IPS DF 6.9 (cell line): ENCODE results near the gene NRXN2.
A peak's percentile ranks its signal among the peaks of the same experiment; 100 is the strongest.

Experiments
- DNase-seq: peaks from one replicate; pipeline ENCODE4 v3.0.0-alpha.2; 2013; ENCODE audit warnings: low read depth, low spot score
- H3K27ac ChIP-seq: one replicate; pipeline ENCODE4 v1.5.1; 2013; ENCODE audit warnings: low read length, control low read depth
- H3K27me3 ChIP-seq: 2 replicates; pipeline ENCODE4 v1.6.1; 2013; ENCODE audit warnings: mild to moderate bottlenecking, low read length; ENCODE audit not compliant: control insufficient read depth, insufficient read depth
- H3K36me3 ChIP-seq: 2 replicates; pipeline ENCODE4 v1.6.1; 2013; ENCODE audit warnings: low read length; ENCODE audit not compliant: control insufficient read depth, insufficient read depth
- H3K4me1 ChIP-seq: 2 replicates; pipeline ENCODE4 v1.6.1; 2013; ENCODE audit warnings: low read length; ENCODE audit not compliant: control insufficient read depth, insufficient read depth
- H3K4me3 ChIP-seq: 2 replicates; pipeline ENCODE4 v1.5.1; 2013; ENCODE audit warnings: mild to moderate bottlenecking, low read length
- H3K9me3 ChIP-seq: 2 replicates; pipeline ENCODE4 v1.6.1; 2013; ENCODE audit warnings: low read length, inconsistent platforms; ENCODE audit not compliant: control insufficient read depth, insufficient read depth
- WGBS: extraction: QIAGEN DNeasy Blood & Tissue Kit; methylation state at CpG from one replicate; pipeline ENCODE4 v1.1.7; 2013; ENCODE audit warnings: mixed read lengths, missing lambda C conversion rate; ENCODE audit not compliant: insufficient read length, insufficient coverage; 5-methylcytosine and 5-hydroxymethylcytosine counted together

Gene NRXN2

DNA sequence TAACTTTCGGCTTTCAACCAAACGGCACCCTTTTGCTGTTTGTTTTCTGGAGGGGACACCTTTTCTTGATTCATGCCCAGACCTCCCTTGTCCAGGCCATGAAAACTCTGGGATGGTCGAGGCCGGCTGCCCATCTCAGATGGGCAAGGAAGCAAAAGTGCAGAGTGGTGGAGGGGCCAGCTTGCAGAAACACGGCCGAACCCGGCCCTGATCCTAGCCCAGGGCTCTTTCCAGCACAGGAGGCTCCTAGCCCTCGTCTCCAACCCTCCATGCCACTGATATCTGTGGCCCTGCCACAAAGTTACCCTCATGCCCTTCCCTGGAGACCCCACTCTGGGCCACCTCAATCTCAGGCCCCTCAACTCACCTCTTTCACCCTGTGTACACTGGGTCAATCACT, 150.9 kb downstream of the NRXN2 start:
- Histone ChIP-seq H3K4me3 (no peak overlapping the region), H3K27ac (no peak overlapping the region), H3K9me3 (no peaks in the 10 kb centered on the region), H3K27me3 (no peaks in the 10 kb centered on the region), H3K4me1 (peaks cover 5% of the 10 kb centered on the region), H3K36me3 (no peaks in the 10 kb centered on the region)
- no peak for DNase-seq
- no CpG with 5 or more reads among the region's 8 CpGs for WGBS

DNA sequence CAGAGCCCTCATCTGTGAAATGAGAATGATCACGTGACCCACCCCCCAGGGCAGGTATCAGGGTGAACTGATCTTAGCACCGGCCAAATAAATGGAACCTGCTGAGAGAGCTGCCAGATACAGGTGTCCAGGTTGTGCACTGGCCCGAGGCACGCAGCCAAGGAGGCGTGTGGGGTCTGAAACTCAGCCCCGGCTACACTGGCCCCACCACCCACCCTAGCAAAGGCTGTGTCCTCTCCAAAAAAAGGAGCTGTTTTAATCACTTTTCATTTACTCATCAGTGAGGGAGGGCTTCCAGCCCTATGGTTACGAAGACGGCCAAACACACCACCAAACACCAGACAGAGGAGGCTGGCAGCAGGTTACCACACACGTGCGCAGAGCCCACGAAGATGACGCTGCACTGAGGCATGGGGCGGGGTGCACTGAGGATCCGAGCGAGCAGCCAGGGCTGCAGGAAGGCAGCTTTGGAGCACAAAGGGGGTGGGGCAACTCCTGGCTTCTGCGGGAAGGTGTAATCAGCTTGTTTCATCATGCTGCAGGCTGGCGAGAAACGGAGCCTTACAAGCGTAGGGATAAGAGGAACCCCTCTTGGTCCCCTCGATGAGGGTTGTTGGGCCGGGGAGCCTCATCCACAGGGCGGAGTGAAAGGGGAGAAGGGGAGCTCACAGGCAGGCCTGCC, 151.4 kb downstream of the NRXN2 start:
- H3K4me1 ChIP-seq = peaks cover 10% of the 10 kb centered on the region
- no peaks in the 10 kb centered on the region for H3K9me3 ChIP-seq
- no peak overlapping the region for H3K4me3 ChIP-seq
- no peak overlapping the region for H3K27ac ChIP-seq
- WGBS = no CpG with 5 or more reads among the region's 22 CpGs
- H3K27me3 ChIP-seq = no peaks in the 10 kb centered on the region
- H3K36me3 ChIP-seq = no peaks in the 10 kb centered on the region
- DNase-seq = no peak

DNA sequence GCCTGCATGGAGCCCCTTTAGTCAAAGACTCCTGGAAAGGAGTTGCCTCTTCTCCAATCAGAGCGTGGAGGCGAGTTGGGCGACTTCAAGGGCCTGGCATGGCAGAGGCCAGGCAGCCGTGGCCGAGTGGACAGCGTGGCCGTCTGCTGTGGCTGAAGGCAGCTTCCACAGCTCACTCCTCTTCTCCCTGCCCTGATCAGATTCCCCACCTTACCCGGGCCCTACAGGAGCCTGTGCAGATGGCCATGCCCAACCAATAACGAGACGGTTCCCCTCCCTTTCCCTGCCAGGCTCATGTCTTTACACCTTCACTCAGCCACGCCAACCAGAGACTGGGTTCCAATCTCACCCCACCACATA, 152.0 kb downstream of the NRXN2 start:
- no CpG with 5 or more reads among the region's 11 CpGs for WGBS
- Histone ChIP-seq H3K36me3 (no peaks in the 10 kb centered on the region), H3K4me1 (peaks cover 10% of the 10 kb centered on the region), H3K9me3 (no peaks in the 10 kb centered on the region), H3K27ac (no peak overlapping the region), H3K27me3 (no peaks in the 10 kb centered on the region), H3K4me3 (no peak overlapping the region)
- no peak for DNase-seq

DNA sequence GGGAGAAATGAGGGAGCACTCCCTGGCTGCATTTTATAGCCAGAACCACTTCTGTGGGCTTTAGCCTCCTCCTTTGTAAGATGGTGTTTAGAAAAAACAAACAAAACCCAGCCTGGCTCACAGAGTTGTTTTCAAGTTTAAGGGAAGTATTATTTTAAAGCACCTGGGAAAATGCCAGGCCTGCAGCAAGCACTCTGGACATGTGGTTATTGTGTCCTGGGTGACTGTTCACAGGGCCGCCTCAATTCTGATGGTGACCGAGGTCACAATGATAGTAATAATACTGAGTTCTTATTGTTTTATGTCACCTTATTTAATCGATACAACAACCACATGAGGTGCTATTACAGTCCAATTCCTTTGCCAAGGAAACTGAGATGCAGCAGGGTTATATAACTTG, 152.7 kb downstream of the NRXN2 start:
- DNase-seq = no peak
- peaks cover 11% of the 10 kb centered on the region for H3K4me1 ChIP-seq
- H3K27ac ChIP-seq = no peak overlapping the region
- no peak overlapping the region for H3K4me3 ChIP-seq
- no peaks in the 10 kb centered on the region for H3K9me3 ChIP-seq
- no peaks in the 10 kb centered on the region for H3K36me3 ChIP-seq
- no peaks in the 10 kb centered on the region for H3K27me3 ChIP-seq
- whole genome bisulfite sequencing = no CpG with 5 or more reads among the region's 3 CpGs

DNA sequence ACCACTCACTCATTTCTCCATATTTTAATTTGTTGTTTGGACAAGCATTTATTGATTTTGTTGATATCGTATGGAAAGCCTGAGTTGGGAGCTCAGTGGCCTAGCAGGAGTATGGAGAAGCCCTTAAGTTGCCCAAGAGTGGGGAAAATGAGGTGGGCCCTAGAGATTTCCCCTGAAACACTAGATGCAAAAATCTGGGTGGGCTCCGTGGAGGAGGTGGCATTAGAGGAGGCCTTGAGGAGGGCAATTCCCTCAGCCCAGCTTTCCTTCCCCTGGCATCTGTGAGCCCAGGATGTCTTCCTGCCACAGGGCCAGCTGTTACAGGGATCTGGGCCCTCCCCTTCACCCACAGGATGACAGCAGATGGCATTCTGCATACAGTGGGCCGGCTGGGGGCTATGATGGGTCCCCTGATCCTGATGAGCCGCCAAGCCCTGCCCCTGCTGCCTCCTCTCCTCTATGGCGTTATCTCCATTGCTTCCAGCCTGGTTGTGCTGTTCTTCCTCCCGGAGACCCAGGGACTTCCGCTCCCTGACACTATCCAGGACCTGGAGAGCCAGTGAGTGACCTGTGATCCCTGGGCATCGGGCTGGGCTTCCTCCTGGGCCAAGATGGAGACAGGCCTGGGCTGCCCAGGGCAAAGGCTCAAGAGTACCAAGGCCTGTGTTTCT, 153.6 kb downstream of the NRXN2 start:
- WGBS = no CpG with 5 or more reads among the region's 8 CpGs
- no peak for DNase-seq
- Histone ChIP-seq H3K4me1 (peaks cover 14% of the 10 kb centered on the region), H3K36me3 (no peaks in the 10 kb centered on the region), H3K27me3 (no peaks in the 10 kb centered on the region), H3K27ac (no peak overlapping the region), H3K4me3 (no peak overlapping the region), H3K9me3 (no peaks in the 10 kb centered on the region)

DNA sequence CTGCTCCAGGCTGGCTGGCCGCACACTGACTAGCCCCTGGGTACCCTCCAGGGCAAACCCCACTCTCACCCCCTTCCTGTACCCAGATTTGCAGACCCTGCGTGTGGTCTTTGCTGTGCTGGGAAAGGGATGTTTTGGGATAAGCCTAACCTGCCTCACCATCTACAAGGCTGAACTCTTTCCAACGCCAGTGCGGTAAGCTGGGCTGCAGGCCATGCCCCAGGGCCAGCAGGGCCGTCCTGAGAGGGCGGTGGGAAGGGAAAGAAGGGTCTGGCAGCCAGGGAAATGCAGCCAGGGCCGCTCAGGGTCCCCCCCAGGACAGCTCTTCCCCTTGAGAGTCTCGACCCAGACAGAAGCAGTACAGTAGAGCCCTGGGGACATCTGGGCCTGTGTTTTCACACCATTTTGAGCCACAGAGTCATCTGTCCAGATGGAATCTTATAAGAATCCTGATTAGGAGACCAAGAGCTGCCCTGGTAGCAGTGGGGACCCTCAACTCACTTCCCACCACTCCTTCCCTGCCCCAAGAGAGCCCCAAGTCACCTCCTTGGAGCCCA, 154.3 kb downstream of the NRXN2 start:
- H3K36me3 ChIP-seq = no peaks in the 10 kb centered on the region
- no peak for DNase-seq
- H3K4me1 ChIP-seq = peaks cover 14% of the 10 kb centered on the region
- H3K27me3 ChIP-seq = no peaks in the 10 kb centered on the region
- no peak overlapping the region for H3K27ac ChIP-seq
- no peak overlapping the region for H3K4me3 ChIP-seq
- WGBS = no CpG with 5 or more reads among the region's 8 CpGs
- no peaks in the 10 kb centered on the region for H3K9me3 ChIP-seq

DNA sequence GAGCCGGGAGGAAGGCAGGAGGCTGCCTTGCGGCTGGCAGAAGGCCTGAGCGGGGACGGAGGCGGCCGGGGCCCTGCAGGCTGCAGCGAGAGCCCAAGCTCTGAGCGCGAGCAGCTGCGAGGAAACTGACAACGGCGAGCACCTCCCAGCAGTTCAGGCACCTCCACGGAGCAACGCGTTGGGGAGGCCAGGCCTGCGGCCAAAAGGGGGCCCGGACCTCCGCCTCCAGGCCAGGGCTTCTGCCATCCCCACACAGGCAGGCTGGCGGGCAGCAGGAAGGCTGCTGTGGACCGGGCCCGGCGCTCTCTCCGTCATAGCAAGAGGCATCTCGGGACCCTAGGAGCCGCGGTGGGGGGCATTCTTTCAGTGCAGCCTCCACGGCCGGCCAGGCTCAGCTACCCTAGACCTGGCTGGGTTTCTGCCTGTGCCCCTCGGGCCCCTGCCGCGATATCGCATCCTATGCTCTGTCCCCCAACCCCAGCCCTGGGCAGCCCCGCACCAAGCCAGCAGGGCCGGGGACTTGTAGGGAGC, 154.9 kb downstream of the NRXN2 start:
- H3K9me3 ChIP-seq = no peaks in the 10 kb centered on the region
- no peaks in the 10 kb centered on the region for H3K27me3 ChIP-seq
- H3K4me1 ChIP-seq = peaks cover 14% of the 10 kb centered on the region
- no CpG with 5 or more reads among the region's 34 CpGs for WGBS
- no peak overlapping the region for H3K27ac ChIP-seq
- no peak overlapping the region for H3K4me3 ChIP-seq
- H3K36me3 ChIP-seq = no peaks in the 10 kb centered on the region
- DNase-seq = no peak

DNA sequence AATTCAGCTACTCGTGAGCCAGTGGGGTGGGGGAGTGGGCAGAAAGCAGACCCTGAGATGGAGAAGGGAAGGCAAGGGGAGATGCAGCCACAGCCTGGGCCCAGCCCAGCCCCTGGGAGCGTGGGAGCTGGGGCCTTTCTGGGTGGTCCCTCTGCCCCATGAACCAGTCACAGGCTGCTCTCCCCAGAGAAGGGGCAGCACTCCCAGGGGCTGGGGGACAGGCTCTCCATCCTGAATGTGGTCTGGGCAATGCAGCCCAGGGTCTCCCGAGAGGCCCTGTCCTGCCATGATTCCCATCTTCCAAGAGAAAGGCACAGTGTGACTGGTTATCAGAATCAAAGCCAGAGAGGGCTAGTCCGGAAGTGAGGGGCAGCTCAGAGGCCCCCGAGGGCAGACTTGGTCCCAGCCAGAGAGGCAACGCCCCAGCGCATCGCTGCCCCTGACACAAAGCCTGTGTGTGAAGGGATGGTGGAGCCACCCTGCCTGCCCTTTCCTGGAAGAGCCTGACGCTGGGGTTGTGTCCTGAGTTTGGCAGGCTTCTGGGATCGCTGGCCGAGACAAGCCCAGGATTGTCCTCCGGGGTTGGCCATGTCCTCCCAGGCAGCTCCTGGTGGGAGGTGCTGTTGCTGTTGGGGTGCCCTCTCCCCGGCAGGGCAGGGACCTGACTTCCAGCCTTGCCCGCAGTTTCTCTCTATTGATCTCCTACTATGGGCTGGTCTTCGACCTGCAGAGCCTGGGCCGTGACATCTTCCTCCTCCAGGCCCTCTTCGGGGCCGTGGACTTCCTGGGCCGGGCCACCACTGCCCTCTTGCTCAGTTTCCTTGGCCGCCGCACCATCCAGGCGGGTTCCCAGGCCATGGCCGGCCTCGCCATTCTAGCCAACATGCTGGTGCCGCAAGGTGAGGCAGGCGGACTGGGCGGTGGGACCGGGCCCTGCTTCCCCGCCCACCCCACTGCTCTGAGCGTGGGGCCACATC, 155.8 kb downstream of the NRXN2 start:
- no peak for DNase-seq
- H3K27ac ChIP-seq = no peak overlapping the region

DNA sequence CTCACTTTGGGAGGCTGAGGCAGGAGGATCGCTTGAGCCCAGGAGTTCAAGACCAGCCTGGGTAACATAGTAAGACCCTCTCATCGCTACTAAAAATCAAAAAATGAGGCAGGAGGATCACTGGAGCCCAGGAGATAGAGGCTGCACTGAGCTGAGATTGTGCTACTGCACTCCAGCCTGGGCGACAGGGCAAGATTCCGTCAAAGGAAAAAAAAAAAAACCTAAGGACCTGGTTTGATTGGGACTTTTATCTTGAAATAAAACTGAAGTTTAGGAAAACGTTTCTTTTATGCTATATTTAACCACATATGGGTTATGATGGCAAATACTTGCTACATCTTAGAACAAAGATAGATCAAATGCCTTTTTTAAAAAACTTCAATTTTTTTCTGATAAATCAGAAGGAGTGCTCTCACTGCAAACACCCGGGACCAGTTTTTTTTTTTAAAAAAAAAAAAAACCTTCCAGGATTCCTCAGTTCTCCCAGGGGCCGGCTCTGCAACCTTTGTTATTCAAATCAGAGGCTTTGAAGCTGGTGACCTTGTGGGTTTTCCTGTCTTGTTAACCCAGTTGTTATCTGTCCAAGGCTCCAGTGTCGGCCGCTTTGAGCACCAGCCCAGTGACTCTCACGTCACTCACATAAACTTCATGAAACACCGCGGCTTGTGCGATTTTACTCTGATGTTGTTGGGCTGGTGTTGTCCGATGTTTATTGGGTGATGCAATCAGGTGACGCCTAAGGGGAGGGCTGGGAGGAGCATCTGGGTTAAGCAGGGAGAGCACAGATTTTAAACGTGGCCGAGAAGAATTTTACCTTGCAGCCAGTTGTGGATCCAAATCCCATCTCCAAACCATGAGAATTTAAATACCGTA, 156.7 kb downstream of the NRXN2 start:
- H3K9me3 ChIP-seq = no peaks in the 10 kb centered on the region
- H3K27me3 ChIP-seq = no peaks in the 10 kb centered on the region
- H3K36me3 ChIP-seq = no peaks in the 10 kb centered on the region
- H3K4me3 ChIP-seq = no peak overlapping the region
- peak; percentile 52 for DNase-seq
- no peak overlapping the region for H3K27ac ChIP-seq
- peaks cover 14% of the 10 kb centered on the region for H3K4me1 ChIP-seq
- WGBS = no CpG with 5 or more reads among the region's 18 CpGs

More for the DNA sequence above, 155.8 kb downstream of the NRXN2 start:
- Histone ChIP-seq H3K36me3 (no peaks in the 10 kb centered on the region), H3K4me1 (peaks cover 14% of the 10 kb centered on the region), H3K9me3 (no peaks in the 10 kb centered on the region), H3K27me3 (no peaks in the 10 kb centered on the region), H3K4me3 (no peak overlapping the region)
- WGBS = no CpG with 5 or more reads among the region's 30 CpGs
